GM18508 (cell line): ENCODE measurements around the gene SNW1.
"Not testable (repeated sequence)": the region's sequence is repeated elsewhere in the genome, so short reads cannot be mapped to it uniquely, and the experiment has no call there.

Source experiments
- ATAC-seq: cut with Tn5 transposase; IDR thresholded peaks from one replicate; pipeline ENCODE4 v1.9.1; 2021; ENCODE audit warnings: moderate number of reproducible peaks; ENCODE audit not compliant: insufficient read depth, unreplicated experiment

SNW1 gene

GRCh38 chr14:77752799-77753516, 8.0 kb downstream of the SNW1 start:
- ATAC-seq, result no peak

- no peak for ATAC-seq
Observed at GRCh38 chr14:77752266-77752665, 8.7 kb downstream of the SNW1 start.

- ATAC-seq, result not testable (repeated sequence)
Observed at GRCh38 chr14:77747425-77747824, 13.5 kb downstream of the SNW1 start.

- ATAC-seq, result no peak
Observed at GRCh38 chr14:77746064-77746702, 14.8 kb downstream of the SNW1 start.

GRCh38 chr14:77741438-77741837, 19.5 kb downstream of the SNW1 start:
- no peak for ATAC-seq

- no peak for ATAC-seq
Observed at GRCh38 chr14:77738559-77739250, 22.3 kb downstream of the SNW1 start.

GRCh38 chr14:77730976-77731497, 29.9 kb downstream of the SNW1 start:
- no peak for ATAC-seq

GRCh38 chr14:77722301-77722700, 38.7 kb downstream of the SNW1 start:
- ATAC-seq, result no peak

GRCh38 chr14:77721437-77721836, 39.5 kb downstream of the SNW1 start:
- ATAC-seq, result no peak

- no peak for ATAC-seq
Observed at GRCh38 chr14:77717608-77718305, 43.2 kb downstream of the SNW1 start.

GRCh38 chr14:77714926-77715325, 46.0 kb downstream of the SNW1 start:
- ATAC-seq, result no peak

GRCh38 chr14:77710364-77710763, 50.6 kb downstream of the SNW1 start:
- ATAC-seq, result no peak

- no peak for ATAC-seq
Observed at GRCh38 chr14:77709412-77709811, 51.5 kb downstream of the SNW1 start.

- ATAC-seq, result no peak
Observed at GRCh38 chr14:77708749-77709148, 52.2 kb downstream of the SNW1 start.

- ATAC-seq, result peak; percentile 76
Observed at GRCh38 chr14:77707724-77708408, 53.1 kb downstream of the SNW1 start, which contains the start of the genes ALKBH1 and SLIRP. Gene ALKBH1, minus strand, starts transcription at chr14:77708023. Its CDS starts 19 bp downstream, at chr14:77708004. Gene SLIRP, plus strand, starts transcription at chr14:77708103. Its CDS starts 9 bp downstream, at chr14:77708112.

- no peak for ATAC-seq
Observed at GRCh38 chr14:77707355-77707723, 53.6 kb downstream of the SNW1 start.

GRCh38 chr14:77691259-77691658, 69.7 kb downstream of the SNW1 start:
- ATAC-seq, result no peak

- no peak for ATAC-seq
Observed at GRCh38 chr14:77682158-77682553, 78.8 kb downstream of the SNW1 start.

GRCh38 chr14:77681196-77682157, 79.5 kb downstream of the SNW1 start:
- no peak for ATAC-seq
